HG03045 (cell line): Measurements from ENCODE around the gene FAM13B.
A peak's percentile ranks its signal among the peaks of the same experiment; 100 is the strongest.
"Not testable (repeated sequence)": the region's sequence is repeated elsewhere in the genome, so short reads cannot be mapped to it uniquely, and the experiment has no call there.

Experiments used
- ATAC-seq: cut with Tn5 transposase; IDR thresholded peaks from one replicate; pipeline ENCODE4 v1.9.1; 2021; ENCODE audit warnings: mild to moderate bottlenecking, moderate library complexity; ENCODE audit not compliant: unreplicated experiment

The FAM13B gene

GRCh38 chr5:138032572-138033385, at the start of gene FAM13B:
Gene FAM13B (minus strand): TSS chr5:138033079. CDS start chr5:138019111, 13,968 bp downstream.
- ATAC-seq: peak; percentile 57

- ATAC-seq: no peak
Observed at GRCh38 chr5:138082033-138082432, 49.2 kb upstream of the FAM13B start.

GRCh38 chr5:138078006-138078643, 45.2 kb upstream of the FAM13B start:
- ATAC-seq: no peak

- no peak for ATAC-seq
Observed at GRCh38 chr5:138077064-138077696, 44.3 kb upstream of the FAM13B start.

- ATAC-seq: not testable (repeated sequence)
Observed at GRCh38 chr5:138070026-138070425, 37.1 kb upstream of the FAM13B start.

- no peak for ATAC-seq
Observed at GRCh38 chr5:138068742-138069600, 36.1 kb upstream of the FAM13B start.

GRCh38 chr5:138067945-138068344, 35.1 kb upstream of the FAM13B start:
- no peak for ATAC-seq

GRCh38 chr5:138065102-138065501, 32.2 kb upstream of the FAM13B start:
- no peak for ATAC-seq

- ATAC-seq: no peak
Observed at GRCh38 chr5:138064526-138064925, 31.6 kb upstream of the FAM13B start.

GRCh38 chr5:138054847-138055558, 22.1 kb upstream of the FAM13B start:
- ATAC-seq: no peak

GRCh38 chr5:138054206-138054605, 21.3 kb upstream of the FAM13B start:
- no peak for ATAC-seq

GRCh38 chr5:138053554-138053953, 20.7 kb upstream of the FAM13B start:
- no peak for ATAC-seq

GRCh38 chr5:138052718-138053117, 19.8 kb upstream of the FAM13B start:
- not testable (repeated sequence) for ATAC-seq

GRCh38 chr5:138051441-138052296, 18.8 kb upstream of the FAM13B start:
- ATAC-seq: no peak

GRCh38 chr5:138045283-138045682, 12.4 kb upstream of the FAM13B start:
- not testable (repeated sequence) for ATAC-seq

- no peak for ATAC-seq
Observed at GRCh38 chr5:138038826-138039225, 5.9 kb upstream of the FAM13B start.

- ATAC-seq: no peak
Observed at GRCh38 chr5:138037907-138038633, 5.2 kb upstream of the FAM13B start.

- ATAC-seq: no peak
Observed at GRCh38 chr5:138037271-138037670, 4.4 kb upstream of the FAM13B start.
